ENCODE data around the gene CCDC181.

DNA sequence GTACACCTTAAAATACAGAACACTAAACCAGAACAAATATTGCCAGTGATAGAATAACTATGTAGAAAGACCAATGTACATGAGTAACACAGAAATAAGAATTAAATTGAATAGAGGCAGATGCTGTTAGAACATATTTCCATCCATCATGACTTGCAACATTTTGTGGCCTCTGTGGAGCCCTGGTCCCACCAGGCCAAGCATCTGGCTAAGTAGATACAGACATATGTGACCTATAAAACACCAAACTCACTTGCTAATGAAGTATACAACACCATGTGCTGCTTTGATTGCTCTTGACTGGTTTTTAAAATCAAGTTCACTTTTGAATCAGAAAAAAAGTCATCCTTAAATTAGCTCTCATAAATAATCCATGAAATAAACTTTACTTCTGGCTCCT, 38.0 kb upstream of the CCDC181 start:
- TF ChIP-seq, protein P1, sequence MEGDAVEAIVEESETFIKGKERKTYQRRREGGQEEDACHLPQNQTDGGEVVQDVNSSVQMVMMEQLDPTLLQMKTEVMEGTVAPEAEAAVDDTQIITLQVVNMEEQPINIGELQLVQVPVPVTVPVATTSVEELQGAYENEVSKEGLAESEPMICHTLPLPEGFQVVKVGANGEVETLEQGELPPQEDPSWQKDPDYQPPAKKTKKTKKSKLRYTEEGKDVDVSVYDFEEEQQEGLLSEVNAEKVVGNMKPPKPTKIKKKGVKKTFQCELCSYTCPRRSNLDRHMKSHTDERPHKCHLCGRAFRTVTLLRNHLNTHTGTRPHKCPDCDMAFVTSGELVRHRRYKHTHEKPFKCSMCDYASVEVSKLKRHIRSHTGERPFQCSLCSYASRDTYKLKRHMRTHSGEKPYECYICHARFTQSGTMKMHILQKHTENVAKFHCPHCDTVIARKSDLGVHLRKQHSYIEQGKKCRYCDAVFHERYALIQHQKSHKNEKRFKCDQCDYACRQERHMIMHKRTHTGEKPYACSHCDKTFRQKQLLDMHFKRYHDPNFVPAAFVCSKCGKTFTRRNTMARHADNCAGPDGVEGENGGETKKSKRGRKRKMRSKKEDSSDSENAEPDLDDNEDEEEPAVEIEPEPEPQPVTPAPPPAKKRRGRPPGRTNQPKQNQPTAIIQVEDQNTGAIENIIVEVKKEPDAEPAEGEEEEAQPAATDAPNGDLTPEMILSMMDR (IDR thresholded peaks at IDR 0.05), result no peak
- no peak for TF ChIP-seq EP300 (IDR thresholded peaks at IDR 0.05)
